ENCODE measurements around the gene SEMA4D. TPM values are rescaled to one million over a fixed set of nuclear protein-coding genes. Genes with fewer than 3 reads are reported as not detected.

SEMA4D gene
- total and polyA plus RNA-seq, 2 of the 13 experiments (the other 11 are each of a cell fraction or from before 2014, with no cell fraction given), result 0.13 to 0.16 TPM

DNA sequence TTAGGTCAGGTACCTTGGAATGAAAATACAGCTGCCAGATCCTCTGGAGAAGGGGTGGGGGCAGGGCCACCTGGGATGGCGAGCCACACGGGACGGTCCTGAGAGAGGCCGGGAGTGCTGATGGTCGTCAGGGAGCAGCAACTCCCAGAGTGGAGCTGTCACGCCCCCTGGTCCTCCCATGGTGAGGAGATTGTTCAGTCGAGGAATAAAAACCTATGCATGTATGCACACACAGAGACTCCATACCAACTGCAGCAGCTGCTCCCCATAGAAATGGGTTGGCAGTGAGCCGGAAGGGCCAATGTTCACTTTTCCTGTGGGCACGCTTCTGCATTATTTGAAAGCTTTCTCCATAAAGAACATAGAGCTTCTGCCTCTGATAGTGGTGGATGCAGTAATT lies 45.2 kb upstream of the SEMA4D start (continued):
- TF ChIP-seq RERE (CRISPR knock-in tag; IDR thresholded peaks at IDR 0.05; ENCODE audit: low read depth), result no peak
- TF ChIP-seq PREB (CRISPR knock-in tag; IDR thresholded peaks at IDR 0.05), result no peak
- no peak for TF ChIP-seq ZNF510 (CRISPR knock-in tag; IDR thresholded peaks at IDR 0.05; ENCODE audit: low read depth)
- no peak for TF ChIP-seq ZNF589 (CRISPR knock-in tag; conservative IDR thresholded peaks at IDR 0.05)
- no peak for TF ChIP-seq CAMTA2 (CRISPR knock-in tag; IDR thresholded peaks at IDR 0.05; ENCODE audit: borderline replicate concordance)
- no peak for TF ChIP-seq ZNF367 (CRISPR knock-in tag; IDR thresholded peaks at IDR 0.05; ENCODE audit: borderline replicate concordance)
- TF ChIP-seq CTCF (CRISPR knock-in tag; IDR thresholded peaks at IDR 0.05), result no peak
- TF ChIP-seq, protein P1, sequence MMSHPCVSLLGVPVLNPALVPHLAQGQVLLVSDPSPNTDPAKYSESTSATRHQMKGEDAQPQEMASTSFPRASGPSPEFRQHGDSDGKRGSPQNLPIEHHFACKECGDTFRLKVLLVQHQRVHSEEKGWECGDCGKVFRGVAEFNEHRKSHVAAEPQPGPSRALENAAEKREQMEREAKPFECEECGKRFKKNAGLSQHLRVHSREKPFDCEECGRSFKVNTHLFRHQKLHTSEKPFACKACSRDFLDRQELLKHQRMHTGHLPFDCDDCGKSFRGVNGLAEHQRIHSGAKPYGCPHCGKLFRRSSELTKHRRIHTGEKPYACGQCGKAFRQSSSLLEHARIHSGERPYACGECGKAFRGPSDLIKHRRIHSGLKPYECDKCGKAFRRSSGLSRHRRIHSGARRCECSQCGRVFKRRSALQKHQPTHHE (CRISPR knock-in tag; IDR thresholded peaks at IDR 0.05; ENCODE audit: borderline replicate concordance), result no peak
- TF ChIP-seq ZNF639 (CRISPR knock-in tag; conservative IDR thresholded peaks at IDR 0.05), result no peak
